ENCODE results near the gene DTD2. TPM values are rescaled to one million over a fixed set of nuclear protein-coding genes. Genes with fewer than 3 reads are reported as not detected.

Gene DTD2
- total RNA-seq, 2 experiments from 2014 or later: 15.2 to 15.7 TPM

GRCh38 chr14:31435276-31435675 is 22.0 kb downstream of the DTD2 start:
- Mint-ChIP-seq H3K27ac (no peak overlapping the region), H3K27me3 (no peaks in the 10 kb centered on the region)

GRCh38 chr14:31430634-31431264 is 26.6 kb downstream of the DTD2 start:
- no peak overlapping the region for H3K4me3 Mint-ChIP-seq
- no peaks in the 10 kb centered on the region for H3K27me3 Mint-ChIP-seq
- H3K27ac Mint-ChIP-seq: no peak overlapping the region
- ChIA-PET CTCF (interaction anchor here (0.6 kb wide), 1 partner anchor 277 kb away, joined by 3 read pairs; no protein-coding TSS in a partner anchor), POLR2A (no interaction called here)
- no peaks in the 10 kb centered on the region for H3K9me3 Mint-ChIP-seq
- no peaks in the 10 kb centered on the region for H3K4me1 Mint-ChIP-seq
- H3K36me3 Mint-ChIP-seq (ENCODE audit: low read depth): peaks cover 6% of the 10 kb centered on the region
- DNase-seq: no peak

More at GRCh38 chr14:31435276-31435675, 22.0 kb downstream of the DTD2 start:
- ChIA-PET CTCF (interaction anchor here (1.3 kb wide), 1 partner anchor 11 kb away, joined by 3 read pairs; no protein-coding TSS in a partner anchor), POLR2A (no interaction called here)
- Mint-ChIP-seq H3K4me1 (no peaks in the 10 kb centered on the region), H3K36me3 (ENCODE audit: low read depth) (peaks cover 20% of the 10 kb centered on the region), H3K9me3 (peaks cover 3% of the 10 kb centered on the region), H3K4me3 (no peak overlapping the region)
- no peak for DNase-seq

GRCh38 chr14:31429791-31430190 is 27.5 kb downstream of the DTD2 start:
- no peak overlapping the region for H3K27ac Mint-ChIP-seq
- H3K4me3 Mint-ChIP-seq: no peak overlapping the region
- H3K27me3 Mint-ChIP-seq: no peaks in the 10 kb centered on the region
- ChIA-PET POLR2A (no interaction called here), CTCF (no interaction called here)
- H3K4me1 Mint-ChIP-seq: no peaks in the 10 kb centered on the region
- no peak for DNase-seq
- H3K36me3 Mint-ChIP-seq (ENCODE audit: low read depth): peaks cover 6% of the 10 kb centered on the region
- H3K9me3 Mint-ChIP-seq: no peaks in the 10 kb centered on the region

GRCh38 chr14:31428011-31428410 is 29.3 kb downstream of the DTD2 start:
- ChIA-PET CTCF (interaction anchor here (1.2 kb wide), 1 partner anchor 8 kb away, joined by 3 read pairs; the partner anchor contains the start of gene HEATR5A), POLR2A (no interaction called here)
- no peak for DNase-seq
- peaks cover 5% of the 10 kb centered on the region for H3K36me3 Mint-ChIP-seq (ENCODE audit: low read depth)
- no peaks in the 10 kb centered on the region for H3K9me3 Mint-ChIP-seq
- H3K4me3 Mint-ChIP-seq: no peak overlapping the region
- H3K27ac Mint-ChIP-seq: no peak overlapping the region
- H3K4me1 Mint-ChIP-seq: no peaks in the 10 kb centered on the region
- H3K27me3 Mint-ChIP-seq: no peaks in the 10 kb centered on the region

- POLR2A ChIA-PET: no interaction called here
Observed at GRCh38 chr14:31426663-31427062, 30.6 kb downstream of the DTD2 start.

GRCh38 chr14:31425905-31426304 is 31.4 kb downstream of the DTD2 start:
- H3K27me3 Mint-ChIP-seq: no peaks in the 10 kb centered on the region
- ChIA-PET POLR2A (no interaction called here), CTCF (no interaction called here)
- no peak overlapping the region for H3K27ac Mint-ChIP-seq
- no peak for DNase-seq
- H3K4me3 Mint-ChIP-seq: no peak overlapping the region
- peaks cover 6% of the 10 kb centered on the region for H3K4me1 Mint-ChIP-seq
- no peaks in the 10 kb centered on the region for H3K9me3 Mint-ChIP-seq
- H3K36me3 Mint-ChIP-seq (ENCODE audit: low read depth): no peaks in the 10 kb centered on the region

More at GRCh38 chr14:31426663-31427062, 30.6 kb downstream of the DTD2 start:
- Mint-ChIP-seq H3K36me3 (ENCODE audit: low read depth) (no peaks in the 10 kb centered on the region), H3K9me3 (no peaks in the 10 kb centered on the region), H3K4me1 (no peaks in the 10 kb centered on the region), H3K27ac (no peak overlapping the region), H3K27me3 (no peaks in the 10 kb centered on the region), H3K4me3 (no peak overlapping the region)
- CTCF ChIA-PET: no interaction called here
- DNase-seq: no peak

- H3K27me3 Mint-ChIP-seq: no peaks in the 10 kb centered on the region
- peak overlapping the region; percentile 90 for H3K27ac Mint-ChIP-seq
- CTCF ChIA-PET: interaction anchor here (1.4 kb wide), 1 partner anchor 29 kb away, joined by 4 read pairs; no protein-coding TSS in a partner anchor
- H3K4me1 Mint-ChIP-seq: peaks cover 23% of the 10 kb centered on the region
- POLR2A ChIA-PET: interaction anchor here (0.6 kb wide), 1 partner anchor 314 kb away, joined by 3 read pairs; no protein-coding TSS in a partner anchor
- H3K4me3 Mint-ChIP-seq: peak overlapping the region; percentile 92
- no peak for DNase-seq
- no peaks in the 10 kb centered on the region for H3K9me3 Mint-ChIP-seq
- no peaks in the 10 kb centered on the region for H3K36me3 Mint-ChIP-seq (ENCODE audit: low read depth)
Observed at GRCh38 chr14:31421200-31421599, 36.1 kb downstream of the DTD2 start.

GRCh38 chr14:31420319-31421111 is 36.8 kb downstream of the DTD2 start, which contains the start of gene HEATR5A:
Gene HEATR5A (minus strand): TSS chr14:31420550. CDS start chr14:31402975, 17,575 bp downstream.
- DNase-seq: peak; percentile 91
- Mint-ChIP-seq H3K9me3 (no peaks in the 10 kb centered on the region), H3K36me3 (ENCODE audit: low read depth) (no peaks in the 10 kb centered on the region), H3K4me1 (peaks cover 23% of the 10 kb centered on the region), H3K27ac (peak within 1 kb of the TSS; percentile 90), H3K4me3 (peak within 1 kb of the TSS; percentile 92), H3K27me3 (no peaks in the 10 kb centered on the region)
- ChIA-PET POLR2A (interaction anchor here (0.6 to 0.7 kb wide), 7 partner anchors 25 to 314 kb away, joined by 3 to 4 read pairs (median 3); no protein-coding TSS in a partner anchor), CTCF (interaction anchor here (0.5 to 1.2 kb wide), 7 partner anchors 8 to 1523 kb away, joined by 3 to 4 read pairs (median 3); partner anchors contain the start of gene HECTD1)

GRCh38 chr14:31419967-31420318 is 37.4 kb downstream of the DTD2 start:
- Mint-ChIP-seq H3K9me3 (no peaks in the 10 kb centered on the region), H3K4me3 (peak overlapping the region; percentile 92), H3K27ac (no peak overlapping the region), H3K27me3 (no peaks in the 10 kb centered on the region), H3K36me3 (ENCODE audit: low read depth) (no peaks in the 10 kb centered on the region), H3K4me1 (peaks cover 23% of the 10 kb centered on the region)
- CTCF ChIA-PET: interaction anchor here (0.5 to 1.2 kb wide), 6 partner anchors 9 to 1524 kb away, joined by 3 to 4 read pairs (median 4); partner anchors contain the start of genes DTD2 and HECTD1
- POLR2A ChIA-PET: interaction anchor here (0.7 kb wide), 2 partner anchors 27 to 220 kb away, joined by 3 to 4 read pairs; no protein-coding TSS in a partner anchor
- DNase-seq: peak; percentile 16

- H3K27ac Mint-ChIP-seq: no peak overlapping the region
Observed at GRCh38 chr14:31419179-31419966, 37.9 kb downstream of the DTD2 start.

GRCh38 chr14:31418440-31418839 is 38.9 kb downstream of the DTD2 start:
- ChIA-PET CTCF (interaction anchor here (1.0 kb wide), 1 partner anchor 210 kb away, joined by 3 read pairs; the partner anchor contains the start of gene HECTD1), POLR2A (no interaction called here)
- Mint-ChIP-seq H3K27ac (no peak overlapping the region), H3K27me3 (no peaks in the 10 kb centered on the region), H3K36me3 (ENCODE audit: low read depth) (no peaks in the 10 kb centered on the region), H3K9me3 (no peaks in the 10 kb centered on the region), H3K4me3 (no peak overlapping the region), H3K4me1 (peaks cover 31% of the 10 kb centered on the region)
- no peak for DNase-seq

More at GRCh38 chr14:31419179-31419966, 37.9 kb downstream of the DTD2 start:
- H3K36me3 Mint-ChIP-seq (ENCODE audit: low read depth): no peaks in the 10 kb centered on the region
- CTCF ChIA-PET: interaction anchor here (0.6 to 1.2 kb wide), 4 partner anchors 12 to 972 kb away, joined by 3 to 4 read pairs (median 4); partner anchors contain the start of genes DTD2 and HECTD1
- POLR2A ChIA-PET: interaction anchor here (0.7 kb wide), 1 partner anchor 26 kb away, joined by 3 read pairs; no protein-coding TSS in a partner anchor
- no peaks in the 10 kb centered on the region for H3K9me3 Mint-ChIP-seq
- no peak for DNase-seq
- H3K4me3 Mint-ChIP-seq: peak overlapping the region; percentile 92
- no peaks in the 10 kb centered on the region for H3K27me3 Mint-ChIP-seq
- peaks cover 25% of the 10 kb centered on the region for H3K4me1 Mint-ChIP-seq

- peaks cover 17% of the 10 kb centered on the region for H3K4me1 Mint-ChIP-seq
- no peak overlapping the region for H3K27ac Mint-ChIP-seq
- CTCF ChIA-PET: no interaction called here
- POLR2A ChIA-PET: no interaction called here
- DNase-seq: no peak
- H3K27me3 Mint-ChIP-seq: no peaks in the 10 kb centered on the region
- H3K36me3 Mint-ChIP-seq (ENCODE audit: low read depth): no peaks in the 10 kb centered on the region
- H3K4me3 Mint-ChIP-seq: no peak overlapping the region
- no peaks in the 10 kb centered on the region for H3K9me3 Mint-ChIP-seq
Observed at GRCh38 chr14:31414190-31414833, 43.0 kb downstream of the DTD2 start.

Measured in activated CD4-positive, alpha-beta T cell treated with anti-CD3 and anti-CD28 coated beads, Interleukin-2, amount 10 ng/mL, durations not matched to agents 7 days and 5 days (primary cell).